ENCODE measurements around the gene NUP50.

DNA sequence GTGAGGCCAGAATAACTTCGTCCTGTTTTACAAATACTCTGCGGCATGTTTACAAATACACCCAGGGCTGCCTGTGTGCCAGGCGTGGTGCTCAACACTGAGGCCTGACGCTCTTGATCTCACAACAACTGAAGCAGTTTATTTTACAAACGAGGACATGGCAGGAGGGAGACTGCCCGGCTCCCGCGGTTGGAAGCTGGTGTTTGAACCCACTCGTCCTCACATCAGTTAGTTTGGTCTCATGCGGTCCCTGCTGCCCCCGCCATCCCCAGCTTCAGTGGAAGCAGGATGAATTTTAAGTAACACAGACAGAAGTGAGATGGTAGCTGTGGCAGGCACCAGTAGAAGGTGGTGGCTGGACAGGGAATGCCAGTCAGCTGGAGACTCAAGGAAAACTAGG, 60.6 kb downstream of the NUP50 start:
- no peak for TF ChIP-seq BHLHE40 (IDR thresholded peaks at IDR 0.05; ENCODE audit: borderline replicate concordance)
- TF ChIP-seq HDGF (IDR thresholded peaks at IDR 0.05; ENCODE audit: borderline replicate concordance): no peak
- no peak for TF ChIP-seq ZNF384 (IDR thresholded peaks at IDR 0.05)
- no peak for TF ChIP-seq FOXM1 (IDR thresholded peaks at IDR 0.05; ENCODE audit: borderline replicate concordance)
- TF ChIP-seq SP1 (IDR thresholded peaks at IDR 0.05): no peak
- TF ChIP-seq ELF4 (IDR thresholded peaks at IDR 0.05): no peak
- TF ChIP-seq TARDBP (IDR thresholded peaks at IDR 0.05): no peak
